ENCODE results near the gene SEMA3B. TPM values are rescaled to one million over a fixed set of nuclear protein-coding genes. Genes with fewer than 3 reads are reported as not detected.

SEMA3B gene
- total RNA-seq, 2 experiments from 2014 or later, result 1.6 to 2.1 TPM

GRCh38 chr3:50264383-50264963, 4.5 kb upstream of the SEMA3B start:
- Mint-ChIP-seq H3K27ac (no peak overlapping the region), H3K4me3 (no peak overlapping the region), H3K27me3 (peaks cover 8% of the 10 kb centered on the region), H3K9me3 (ENCODE audit: low read depth) (no peaks in the 10 kb centered on the region), H3K36me3 (ENCODE audit: low read depth) (no peaks in the 10 kb centered on the region), H3K4me1 (peaks cover 4% of the 10 kb centered on the region)
- no peak for ATAC-seq
- CTCF ChIA-PET, result interaction anchor here (0.6 to 2.3 kb wide), 7 partner anchors 9 to 534 kb away, joined by 3 to 10 read pairs (median 3); no protein-coding TSS in a partner anchor
- POLR2A ChIA-PET, result no interaction called here
- DNase-seq, result no peak
- intact Hi-C loops (cut with DNase I, micrococcal nuclease), result no loop called here

GRCh38 chr3:50264964-50265485, 3.9 kb upstream of the SEMA3B start:
- ATAC-seq (no peak), DNase-seq (no peak)
- ChIA-PET CTCF (interaction anchor here (1.1 to 2.3 kb wide), 2 partner anchors 18 to 70 kb away, joined by 3 to 10 read pairs; no protein-coding TSS in a partner anchor), POLR2A (no interaction called here)
- H3K27me3 Mint-ChIP-seq, result peaks cover 8% of the 10 kb centered on the region
- H3K9me3 Mint-ChIP-seq (ENCODE audit: low read depth), result no peaks in the 10 kb centered on the region
- H3K27ac Mint-ChIP-seq, result no peak overlapping the region
- no peaks in the 10 kb centered on the region for H3K4me1 Mint-ChIP-seq
- H3K4me3 Mint-ChIP-seq, result no peak overlapping the region
- intact Hi-C loops (cut with DNase I, micrococcal nuclease), result no loop called here
- H3K36me3 Mint-ChIP-seq (ENCODE audit: low read depth), result no peaks in the 10 kb centered on the region

- Mint-ChIP-seq H3K4me3 (no peak overlapping the region), H3K36me3 (ENCODE audit: low read depth) (no peaks in the 10 kb centered on the region), H3K9me3 (ENCODE audit: low read depth) (no peaks in the 10 kb centered on the region), H3K4me1 (no peaks in the 10 kb centered on the region), H3K27ac (no peak overlapping the region), H3K27me3 (peaks cover 8% of the 10 kb centered on the region)
- CTCF ChIA-PET, result interaction anchor here (0.6 to 2.7 kb wide), 3 partner anchors 18 to 87 kb away, joined by 5 to 8 read pairs (median 7); no protein-coding TSS in a partner anchor
- no peak for ATAC-seq
- DNase-seq, result no peak
- POLR2A ChIA-PET, result no interaction called here
- intact Hi-C loops (cut with DNase I, micrococcal nuclease), result no loop called here
Observed at GRCh38 chr3:50265571-50265970, 3.4 kb upstream of the SEMA3B start.

- Mint-ChIP-seq H3K4me3 (no peak overlapping the region), H3K27me3 (peaks cover 8% of the 10 kb centered on the region), H3K4me1 (no peaks in the 10 kb centered on the region), H3K36me3 (ENCODE audit: low read depth) (no peaks in the 10 kb centered on the region), H3K9me3 (ENCODE audit: low read depth) (no peaks in the 10 kb centered on the region), H3K27ac (no peak overlapping the region)
- CTCF ChIA-PET, result interaction anchor here (0.6 to 2.7 kb wide), 3 partner anchors 19 to 86 kb away, joined by 5 to 8 read pairs (median 7); no protein-coding TSS in a partner anchor
- intact Hi-C loops (cut with DNase I, micrococcal nuclease), result no loop called here
- POLR2A ChIA-PET, result no interaction called here
- ATAC-seq (no peak), DNase-seq (no peak)
Observed at GRCh38 chr3:50266017-50266416, 2.9 kb upstream of the SEMA3B start.

- Mint-ChIP-seq H3K36me3 (ENCODE audit: low read depth) (no peaks in the 10 kb centered on the region), H3K27ac (no peak overlapping the region), H3K4me3 (no peak overlapping the region), H3K9me3 (ENCODE audit: low read depth) (no peaks in the 10 kb centered on the region), H3K4me1 (no peaks in the 10 kb centered on the region), H3K27me3 (peaks cover 8% of the 10 kb centered on the region)
- no peak for DNase-seq
- intact Hi-C loops (cut with DNase I, micrococcal nuclease), result no loop called here
- ChIA-PET CTCF (interaction anchor here (0.6 to 2.7 kb wide), 6 partner anchors 9 to 76 kb away, joined by 3 to 8 read pairs (median 5); partner anchors contain the start of gene GNAT1), POLR2A (no interaction called here)
- ATAC-seq, result no peak
Observed at GRCh38 chr3:50266836-50267235, 2.1 kb upstream of the SEMA3B start.

GRCh38 chr3:50267280-50267913, 1.6 kb upstream of the SEMA3B start:
- H3K4me1 Mint-ChIP-seq, result peaks cover under 1% of the 10 kb centered on the region
- H3K27me3 Mint-ChIP-seq, result peaks cover 8% of the 10 kb centered on the region
- ChIA-PET CTCF (interaction anchor here (0.6 to 2.7 kb wide), 6 partner anchors 9 to 601 kb away, joined by 3 to 8 read pairs (median 5); no protein-coding TSS in a partner anchor), POLR2A (no interaction called here)
- no peaks in the 10 kb centered on the region for H3K36me3 Mint-ChIP-seq (ENCODE audit: low read depth)
- ATAC-seq, result no peak
- no peak for DNase-seq
- intact Hi-C loops (cut with DNase I, micrococcal nuclease), result no loop called here
- H3K4me3 Mint-ChIP-seq, result no peak overlapping the region
- H3K27ac Mint-ChIP-seq, result no peak overlapping the region
- no peaks in the 10 kb centered on the region for H3K9me3 Mint-ChIP-seq (ENCODE audit: low read depth)

- H3K9me3 Mint-ChIP-seq (ENCODE audit: low read depth), result no peaks in the 10 kb centered on the region
- no peak for DNase-seq
- H3K4me3 Mint-ChIP-seq, result no peak overlapping the region
- no peaks in the 10 kb centered on the region for H3K36me3 Mint-ChIP-seq (ENCODE audit: low read depth)
- ChIA-PET POLR2A (no interaction called here), CTCF (interaction anchor here (2.7 kb wide), 1 partner anchor 76 kb away, joined by 7 read pairs; no protein-coding TSS in a partner anchor)
- ATAC-seq, result no peak
- H3K27me3 Mint-ChIP-seq, result peaks cover 12% of the 10 kb centered on the region
- intact Hi-C loops (cut with DNase I, micrococcal nuclease), result no loop called here
- no peak overlapping the region for H3K27ac Mint-ChIP-seq
- peaks cover 8% of the 10 kb centered on the region for H3K4me1 Mint-ChIP-seq
Observed at GRCh38 chr3:50268276-50268675, 671 bp upstream of the SEMA3B start.

GRCh38 chr3:50269460-50269859, 513 bp downstream of the SEMA3B start:
- H3K36me3 Mint-ChIP-seq (ENCODE audit: low read depth), result no peaks in the 10 kb centered on the region
- ChIA-PET POLR2A (no interaction called here), CTCF (interaction anchor here (0.9 kb wide), 2 partner anchors 10 to 75 kb away, joined by 3 read pairs; no protein-coding TSS in a partner anchor)
- no peaks in the 10 kb centered on the region for H3K9me3 Mint-ChIP-seq (ENCODE audit: low read depth)
- H3K4me1 Mint-ChIP-seq, result peaks cover 14% of the 10 kb centered on the region
- no peak overlapping the region for H3K4me3 Mint-ChIP-seq
- peaks cover 18% of the 10 kb centered on the region for H3K27me3 Mint-ChIP-seq
- intact Hi-C loops (cut with DNase I, micrococcal nuclease), result no loop called here
- ATAC-seq, result no peak
- no peak for DNase-seq
- H3K27ac Mint-ChIP-seq, result no peak overlapping the region

- POLR2A ChIA-PET, result no interaction called here
- peaks cover 24% of the 10 kb centered on the region for H3K27me3 Mint-ChIP-seq
- ATAC-seq, result no peak
Observed at GRCh38 chr3:50269977-50270413, 1.0 kb downstream of the SEMA3B start.

GRCh38 chr3:50270422-50271224, 1.7 kb downstream of the SEMA3B start:
- Mint-ChIP-seq H3K4me3 (no peak overlapping the region), H3K36me3 (ENCODE audit: low read depth) (no peaks in the 10 kb centered on the region), H3K4me1 (peaks cover 19% of the 10 kb centered on the region), H3K9me3 (ENCODE audit: low read depth) (no peaks in the 10 kb centered on the region), H3K27me3 (peaks cover 30% of the 10 kb centered on the region), H3K27ac (no peak overlapping the region)
- intact Hi-C loops (cut with DNase I, micrococcal nuclease), result loop anchor here in 1 of 2 experiments (5.0 to 10.0 kb wide), 2 partner anchors 54 to 148 kb away; partner anchors contain the start of genes HYAL2 and TUSC2
- ChIA-PET POLR2A (no interaction called here), CTCF (interaction anchor here (0.6 to 2.2 kb wide), 9 partner anchors 7 to 80 kb away, joined by 3 to 12 read pairs (median 3); no protein-coding TSS in a partner anchor)
- no peak for ATAC-seq
- no peak for DNase-seq

More at GRCh38 chr3:50269977-50270413, 1.0 kb downstream of the SEMA3B start:
- Mint-ChIP-seq H3K36me3 (ENCODE audit: low read depth) (no peaks in the 10 kb centered on the region), H3K9me3 (ENCODE audit: low read depth) (no peaks in the 10 kb centered on the region), H3K4me1 (peaks cover 16% of the 10 kb centered on the region), H3K27ac (no peak overlapping the region), H3K4me3 (no peak overlapping the region)
- no peak for DNase-seq
- intact Hi-C loops (cut with DNase I, micrococcal nuclease), result loop anchor here in 1 of 2 experiments (5.0 to 10.0 kb wide), 2 partner anchors 55 to 148 kb away; partner anchors contain the start of genes HYAL2 and TUSC2
- CTCF ChIA-PET, result interaction anchor here (0.9 to 1.0 kb wide), 3 partner anchors 11 to 75 kb away, joined by 3 read pairs; no protein-coding TSS in a partner anchor

Data from activated CD4-positive, alpha-beta T cell treated with anti-CD3 and anti-CD28 coated beads for 36 hours (primary cell).